ENCODE results near the gene HOXD13.

GRCh38 chr2:176132205-176133171 lies 40.0 kb downstream of the HOXD13 start:
- TF ChIP-seq CTCF (IDR thresholded peaks at IDR 0.05; ENCODE audit: poor library complexity, severe bottlenecking) (no peak), TAF1 (IDR thresholded peaks at IDR 0.05; ENCODE audit: low read depth) (no peak), EP300 (conservative IDR thresholded peaks at IDR 0.05; ENCODE audit: poor library complexity, severe bottlenecking) (no peak), POLR2AphosphoS5 (IDR thresholded peaks at IDR 0.05) (peak; percentile 60)
